ENCODE results near the gene RPA3. TPM values are rescaled to one million over a fixed set of nuclear protein-coding genes. Genes with fewer than 3 reads are reported as not detected.

The RPA3 gene
- total RNA-seq, 4 donors from 2014 or later: 5.3 to 19.2 (median 18.6) TPM

GRCh38 chr7:7719236-7719635 is 829 bp upstream of the RPA3 start:
- TF ChIP-seq, protein P1, sequence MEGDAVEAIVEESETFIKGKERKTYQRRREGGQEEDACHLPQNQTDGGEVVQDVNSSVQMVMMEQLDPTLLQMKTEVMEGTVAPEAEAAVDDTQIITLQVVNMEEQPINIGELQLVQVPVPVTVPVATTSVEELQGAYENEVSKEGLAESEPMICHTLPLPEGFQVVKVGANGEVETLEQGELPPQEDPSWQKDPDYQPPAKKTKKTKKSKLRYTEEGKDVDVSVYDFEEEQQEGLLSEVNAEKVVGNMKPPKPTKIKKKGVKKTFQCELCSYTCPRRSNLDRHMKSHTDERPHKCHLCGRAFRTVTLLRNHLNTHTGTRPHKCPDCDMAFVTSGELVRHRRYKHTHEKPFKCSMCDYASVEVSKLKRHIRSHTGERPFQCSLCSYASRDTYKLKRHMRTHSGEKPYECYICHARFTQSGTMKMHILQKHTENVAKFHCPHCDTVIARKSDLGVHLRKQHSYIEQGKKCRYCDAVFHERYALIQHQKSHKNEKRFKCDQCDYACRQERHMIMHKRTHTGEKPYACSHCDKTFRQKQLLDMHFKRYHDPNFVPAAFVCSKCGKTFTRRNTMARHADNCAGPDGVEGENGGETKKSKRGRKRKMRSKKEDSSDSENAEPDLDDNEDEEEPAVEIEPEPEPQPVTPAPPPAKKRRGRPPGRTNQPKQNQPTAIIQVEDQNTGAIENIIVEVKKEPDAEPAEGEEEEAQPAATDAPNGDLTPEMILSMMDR (IDR thresholded peaks at IDR 0.05): no peak
- no peak for TF ChIP-seq POLR2A (IDR thresholded peaks at IDR 0.05)
- H3K9me3 ChIP-seq: no peaks in the 10 kb centered on the region
- no peaks in the 10 kb centered on the region for H3K36me3 ChIP-seq
- intact Hi-C loops (cut with DNase I; ENCODE audit: low total_unique reads): no loop called here
- DNase-seq: peak; percentile 37 to 73
- no peak overlapping the region for H3K4me3 ChIP-seq
- peak overlapping the region in 1 of 2 donors; percentile 10 for H3K27ac ChIP-seq
- H3K4me1 ChIP-seq: no peaks in the 10 kb centered on the region
- no peaks in the 10 kb centered on the region for H3K27me3 ChIP-seq

DNA sequence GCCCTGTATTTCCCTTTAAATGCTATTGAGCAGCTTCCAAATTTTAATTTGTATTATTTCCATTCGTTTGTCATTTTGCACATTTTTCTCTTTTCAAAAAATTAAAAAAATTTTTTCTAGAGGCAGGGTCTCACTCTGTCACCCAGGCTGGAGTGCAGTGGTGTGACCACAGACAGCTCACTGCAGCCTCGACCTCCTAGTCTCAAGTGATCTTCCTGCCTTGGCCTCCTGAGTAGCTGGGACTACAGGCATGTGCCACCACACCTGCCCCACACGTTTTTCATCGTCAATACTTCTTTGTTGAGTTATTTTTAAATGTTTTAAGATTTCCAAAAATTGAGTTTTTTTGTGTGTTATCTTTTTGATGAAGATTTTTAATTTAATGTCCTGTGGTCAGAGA is 4.7 kb downstream of the RPA3 start:
- Histone ChIP-seq H3K4me3 (no peak overlapping the region), H3K27ac (no peak overlapping the region), H3K4me1 (no peaks in the 10 kb centered on the region), H3K27me3 (no peaks in the 10 kb centered on the region), H3K9me3 (no peaks in the 10 kb centered on the region), H3K36me3 (no peaks in the 10 kb centered on the region)
- TF ChIP-seq POLR2A (IDR thresholded peaks at IDR 0.05): no peak
- TF ChIP-seq, protein P1 (IDR thresholded peaks at IDR 0.05): no peak
- no peak for DNase-seq
- intact Hi-C loops (cut with DNase I; ENCODE audit: low total_unique reads): no loop called here

- H3K4me3 ChIP-seq: no peak overlapping the region
- intact Hi-C loops (cut with DNase I; ENCODE audit: low total_unique reads): no loop called here
- H3K4me1 ChIP-seq: no peaks in the 10 kb centered on the region
- no peaks in the 10 kb centered on the region for H3K9me3 ChIP-seq
- no peaks in the 10 kb centered on the region for H3K27me3 ChIP-seq
- no peaks in the 10 kb centered on the region for H3K36me3 ChIP-seq
- DNase-seq: no peak
- no peak overlapping the region for H3K27ac ChIP-seq
- TF ChIP-seq, protein P1 (IDR thresholded peaks at IDR 0.05): no peak
- TF ChIP-seq POLR2A (IDR thresholded peaks at IDR 0.05): no peak
Observed at GRCh38 chr7:7710469-7710868, 7.9 kb downstream of the RPA3 start.

GRCh38 chr7:7709291-7709690 is 9.1 kb downstream of the RPA3 start:
- Histone ChIP-seq H3K36me3 (no peaks in the 10 kb centered on the region), H3K4me3 (no peak overlapping the region), H3K27ac (no peak overlapping the region), H3K27me3 (no peaks in the 10 kb centered on the region), H3K4me1 (no peaks in the 10 kb centered on the region), H3K9me3 (no peaks in the 10 kb centered on the region)
- intact Hi-C loops (cut with DNase I; ENCODE audit: low total_unique reads): no loop called here
- no peak for DNase-seq
- TF ChIP-seq, protein P1 (IDR thresholded peaks at IDR 0.05): no peak
- TF ChIP-seq POLR2A (IDR thresholded peaks at IDR 0.05): no peak

- Histone ChIP-seq H3K27ac (no peak overlapping the region), H3K4me3 (no peak overlapping the region)
- intact Hi-C loops (cut with DNase I; ENCODE audit: low total_unique reads): no loop called here
Observed at GRCh38 chr7:7707806-7708205, 10.6 kb downstream of the RPA3 start.

More at GRCh38 chr7:7707806-7708205, 10.6 kb downstream of the RPA3 start:
- Histone ChIP-seq H3K36me3 (no peaks in the 10 kb centered on the region), H3K9me3 (no peaks in the 10 kb centered on the region), H3K27me3 (no peaks in the 10 kb centered on the region), H3K4me1 (no peaks in the 10 kb centered on the region)
- TF ChIP-seq, protein P1 (IDR thresholded peaks at IDR 0.05): no peak
- TF ChIP-seq POLR2A (IDR thresholded peaks at IDR 0.05): no peak
- DNase-seq: no peak

Measured in uterus (tissue), 4 donors.